Body of pancreas (tissue), 4 donors: ENCODE data around the gene CCNY.

Experiments
- CTCF ChIP-seq, 7 experiments: fragments of 450-650 bp in 4 of 7; fragments of 200-600 bp in 3 of 7; sonication (generic) in 3 of 7; IDR thresholded peaks; one replicate each; pipeline ENCODE4 v1.5.1; 2016 to 2019; ENCODE audit warnings: antibody characterized with exemption in 7 of 7
- POLR2A ChIP-seq, 3 donors: fragments of 450-650 bp; IDR thresholded peaks; one replicate each; pipeline ENCODE4 v1.6.1; 2016; ENCODE audit warnings: antibody characterized with exemption in 3 of 3, mild to moderate bottlenecking in 2 of 3

DNA sequence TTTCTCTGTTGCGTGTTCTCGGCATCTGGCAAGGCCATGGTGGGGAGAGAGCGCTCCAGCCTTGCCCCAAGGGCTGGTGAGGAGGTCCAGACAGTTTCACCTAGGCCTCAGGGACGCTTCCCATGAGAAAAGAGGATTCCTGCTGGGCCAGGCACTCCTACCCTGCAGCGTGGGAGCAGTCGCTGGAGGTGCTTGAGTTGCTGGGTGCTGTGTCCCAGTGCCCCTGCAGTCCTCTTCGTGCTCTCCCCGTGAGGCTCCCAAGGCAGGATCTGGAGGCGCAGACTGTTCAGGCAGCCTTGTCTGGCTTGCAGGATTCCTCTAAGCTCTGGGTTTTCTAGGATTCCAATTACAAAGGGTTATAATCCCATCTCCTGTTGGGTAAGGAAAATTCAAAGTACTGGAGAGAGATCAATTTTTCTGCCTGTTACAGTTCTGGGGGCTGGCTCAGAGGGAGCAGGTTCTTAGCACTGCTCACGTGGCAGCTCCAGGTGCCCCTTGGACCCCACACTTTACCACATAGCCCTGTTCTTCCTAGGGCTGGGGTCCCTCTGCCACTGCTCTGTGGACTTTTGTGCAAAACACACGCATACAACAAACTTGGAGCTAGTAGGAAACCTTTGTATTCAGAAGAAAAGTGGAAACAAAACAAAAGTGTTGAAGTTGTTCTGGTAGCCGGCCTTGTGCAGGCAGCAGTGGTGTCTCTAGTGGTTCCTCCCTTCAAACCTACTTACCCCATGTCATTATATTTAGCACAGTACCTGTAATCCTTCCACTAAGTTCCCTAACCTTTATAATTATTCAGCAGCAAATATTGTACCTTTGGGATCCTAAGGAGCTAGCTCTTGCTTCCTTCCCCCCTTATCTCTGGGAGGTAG, 60.5 kb downstream of the CCNY start:
- TF ChIP-seq CTCF (IDR thresholded peaks at IDR 0.05) (no peak), POLR2A (IDR thresholded peaks at IDR 0.05) (no peak)
